ENCODE measurements around the gene EDEM1.
"Not testable (repeated sequence)": the region's sequence is repeated elsewhere in the genome, so short reads cannot be mapped to it uniquely, and the experiment has no call there.

Gene EDEM1

GRCh38 chr3:5181469-5182141 is 5.9 kb upstream of the EDEM1 start:
- FAIRE-seq, result no peak

GRCh38 chr3:5183714-5184113 is 3.8 kb upstream of the EDEM1 start:
- not testable (repeated sequence) for FAIRE-seq

- no peak for FAIRE-seq
These were observed 3.0 kb upstream of the EDEM1 start for GRCh38 chr3:5184499-5184898.

GRCh38 chr3:5185093-5185673 is 2.3 kb upstream of the EDEM1 start:
- no peak for FAIRE-seq

- no peak for FAIRE-seq
These were observed 1.2 kb upstream of the EDEM1 start for GRCh38 chr3:5186089-5186857.

- FAIRE-seq, result no peak
These were observed 700 bp upstream of the EDEM1 start for GRCh38 chr3:5186858-5187155.

GRCh38 chr3:5187920-5188418 is 462 bp downstream of the EDEM1 start:
- FAIRE-seq, result no peak

- FAIRE-seq, result no peak
These were observed 1.1 kb downstream of the EDEM1 start for GRCh38 chr3:5188419-5189221.

GRCh38 chr3:5190147-5190791 is 2.8 kb downstream of the EDEM1 start:
- FAIRE-seq, result no peak

GRCh38 chr3:5191555-5192304 is 4.2 kb downstream of the EDEM1 start:
- FAIRE-seq, result no peak

GRCh38 chr3:5192571-5193365 is 5.3 kb downstream of the EDEM1 start:
- FAIRE-seq, result no peak

- no peak for FAIRE-seq
These were observed 6.8 kb downstream of the EDEM1 start for GRCh38 chr3:5194341-5194740.

- no peak for FAIRE-seq
These were observed 7.4 kb downstream of the EDEM1 start for GRCh38 chr3:5194801-5195509.

GRCh38 chr3:5195605-5196004 is 8.1 kb downstream of the EDEM1 start:
- FAIRE-seq, result no peak

- FAIRE-seq, result no peak
These were observed 9.5 kb downstream of the EDEM1 start for GRCh38 chr3:5197022-5197421.

GRCh38 chr3:5197470-5198312 is 10.2 kb downstream of the EDEM1 start:
- no peak for FAIRE-seq

GRCh38 chr3:5198313-5198677 is 10.8 kb downstream of the EDEM1 start:
- no peak for FAIRE-seq

- no peak for FAIRE-seq
These were observed 11.7 kb downstream of the EDEM1 start for GRCh38 chr3:5198986-5199731.

GRCh38 chr3:5201536-5201935 is 14.0 kb downstream of the EDEM1 start:
- FAIRE-seq, result no peak
